ENCODE data around the gene NOP53.

- TF ChIP-seq POLR2AphosphoS5 (IDR thresholded peaks at IDR 0.05; ENCODE audit: low read depth, low read length): no peak
- TF ChIP-seq POLR2A (IDR thresholded peaks at IDR 0.05; ENCODE audit: low read depth, low read length): no peak
Observed at GRCh38 chr19:47713046-47714021, 32.0 kb upstream of the NOP53 start, which contains the start of gene EHD2.
